ENCODE results near the gene PXT1. TPM values are rescaled to one million over a fixed set of nuclear protein-coding genes. Genes with fewer than 3 reads are reported as not detected.

PXT1 gene
- total and polyA plus RNA-seq, 9 of the 15 experiments (the other 6 are each of a cell fraction or from before 2014, with no cell fraction given): 0.09 to 0.11 (median 0.10) TPM; not detected in 5

GRCh38 chr6:36340618-36341454 lies 101.8 kb downstream of the PXT1 start (continued):
- TF ChIP-seq KAT7 (CRISPR knock-in tag; IDR thresholded peaks at IDR 0.05; ENCODE audit: borderline replicate concordance): peak; percentile 10; the same call in 1 of the 2 replicates
- TF ChIP-seq ZFP1 (CRISPR knock-in tag; IDR thresholded peaks at IDR 0.05): no peak
- TF ChIP-seq CCNT2 (IDR thresholded peaks at IDR 0.05; ENCODE audit: borderline replicate concordance, extremely low read depth, insufficient read length, low read depth, low read length): no peak
- 0 out of 4 replicates have a peak, but pooled peaks of 1 of the 2 experiments have one; percentile 45 for TF ChIP-seq FOXK2 (conservative IDR thresholded peaks at IDR 0.05 in 1 of 2, IDR thresholded peaks at IDR 0.05 in 1 of 2; ENCODE audit: low read depth in 2 of 2)
- TF ChIP-seq ZNF12 (CRISPR knock-in tag; IDR thresholded peaks at IDR 0.05): no peak
- 0 out of 2 replicates have a peak, but pooled peaks have one; percentile 22 for TF ChIP-seq MYNN (IDR thresholded peaks at IDR 0.05)
- no peak for TF ChIP-seq MYNN (CRISPR knock-in tag; IDR thresholded peaks at IDR 0.05)
- TF ChIP-seq MBD1 (CRISPR knock-in tag; IDR thresholded peaks at IDR 0.05): no peak
- peak; percentile 86 to 91 for TF ChIP-seq E2F6 (IDR thresholded peaks at IDR 0.05; ENCODE audit: borderline replicate concordance in 1 of 2, extremely low read depth in 1 of 2, insufficient read depth in 1 of 2, insufficient read length in 1 of 2, low read depth in 1 of 2, low read length in 1 of 2, poor library complexity in 1 of 2, severe bottlenecking in 1 of 2)
- TF ChIP-seq RBFOX2 (IDR thresholded peaks at IDR 0.05; ENCODE audit: low read depth, low read length): 0 out of 2 replicates have a peak, but pooled peaks have one; percentile 19
- TF ChIP-seq ATF7 (IDR thresholded peaks at IDR 0.05): peak; percentile 65
- TF ChIP-seq, protein P1, sequence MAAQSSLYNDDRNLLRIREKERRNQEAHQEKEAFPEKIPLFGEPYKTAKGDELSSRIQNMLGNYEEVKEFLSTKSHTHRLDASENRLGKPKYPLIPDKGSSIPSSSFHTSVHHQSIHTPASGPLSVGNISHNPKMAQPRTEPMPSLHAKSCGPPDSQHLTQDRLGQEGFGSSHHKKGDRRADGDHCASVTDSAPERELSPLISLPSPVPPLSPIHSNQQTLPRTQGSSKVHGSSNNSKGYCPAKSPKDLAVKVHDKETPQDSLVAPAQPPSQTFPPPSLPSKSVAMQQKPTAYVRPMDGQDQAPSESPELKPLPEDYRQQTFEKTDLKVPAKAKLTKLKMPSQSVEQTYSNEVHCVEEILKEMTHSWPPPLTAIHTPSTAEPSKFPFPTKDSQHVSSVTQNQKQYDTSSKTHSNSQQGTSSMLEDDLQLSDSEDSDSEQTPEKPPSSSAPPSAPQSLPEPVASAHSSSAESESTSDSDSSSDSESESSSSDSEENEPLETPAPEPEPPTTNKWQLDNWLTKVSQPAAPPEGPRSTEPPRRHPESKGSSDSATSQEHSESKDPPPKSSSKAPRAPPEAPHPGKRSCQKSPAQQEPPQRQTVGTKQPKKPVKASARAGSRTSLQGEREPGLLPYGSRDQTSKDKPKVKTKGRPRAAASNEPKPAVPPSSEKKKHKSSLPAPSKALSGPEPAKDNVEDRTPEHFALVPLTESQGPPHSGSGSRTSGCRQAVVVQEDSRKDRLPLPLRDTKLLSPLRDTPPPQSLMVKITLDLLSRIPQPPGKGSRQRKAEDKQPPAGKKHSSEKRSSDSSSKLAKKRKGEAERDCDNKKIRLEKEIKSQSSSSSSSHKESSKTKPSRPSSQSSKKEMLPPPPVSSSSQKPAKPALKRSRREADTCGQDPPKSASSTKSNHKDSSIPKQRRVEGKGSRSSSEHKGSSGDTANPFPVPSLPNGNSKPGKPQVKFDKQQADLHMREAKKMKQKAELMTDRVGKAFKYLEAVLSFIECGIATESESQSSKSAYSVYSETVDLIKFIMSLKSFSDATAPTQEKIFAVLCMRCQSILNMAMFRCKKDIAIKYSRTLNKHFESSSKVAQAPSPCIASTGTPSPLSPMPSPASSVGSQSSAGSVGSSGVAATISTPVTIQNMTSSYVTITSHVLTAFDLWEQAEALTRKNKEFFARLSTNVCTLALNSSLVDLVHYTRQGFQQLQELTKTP (IDR thresholded peaks at IDR 0.05; ENCODE audit: low read depth in 1 of 2, partially characterized antibody in 2 of 2): peak; percentile 45 to 59
- TF ChIP-seq JUND (IDR thresholded peaks at IDR 0.05; ENCODE audit: borderline replicate concordance, low read depth, low read length): peak; percentile 31; the same call in 1 of the 2 replicates
- peak; percentile 36; the same call in 1 of the 3 replicates for TF ChIP-seq JUND (tag; IDR thresholded peaks at IDR 0.05; ENCODE audit: borderline replicate concordance, low read depth, low read length)
- TF ChIP-seq BCOR (IDR thresholded peaks at IDR 0.05): peak; percentile 58
- TF ChIP-seq, protein P2, sequence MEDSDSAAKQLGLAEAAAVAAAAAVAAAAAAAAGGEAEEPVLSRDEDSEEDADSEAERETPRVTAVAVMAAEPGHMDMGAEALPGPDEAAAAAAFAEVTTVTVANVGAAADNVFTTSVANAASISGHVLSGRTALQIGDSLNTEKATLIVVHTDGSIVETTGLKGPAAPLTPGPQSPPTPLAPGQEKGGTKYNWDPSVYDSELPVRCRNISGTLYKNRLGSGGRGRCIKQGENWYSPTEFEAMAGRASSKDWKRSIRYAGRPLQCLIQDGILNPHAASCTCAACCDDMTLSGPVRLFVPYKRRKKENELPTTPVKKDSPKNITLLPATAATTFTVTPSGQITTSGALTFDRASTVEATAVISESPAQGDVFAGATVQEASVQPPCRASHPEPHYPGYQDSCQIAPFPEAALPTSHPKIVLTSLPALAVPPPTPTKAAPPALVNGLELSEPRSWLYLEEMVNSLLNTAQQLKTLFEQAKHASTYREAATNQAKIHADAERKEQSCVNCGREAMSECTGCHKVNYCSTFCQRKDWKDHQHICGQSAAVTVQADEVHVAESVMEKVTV (CRISPR knock-in tag; IDR thresholded peaks at IDR 0.05): peak; percentile 73
- 0 out of 2 replicates have a peak, but pooled peaks have one; percentile 28 for TF ChIP-seq GABPA (tag; conservative IDR thresholded peaks at IDR 0.05; ENCODE audit: low read depth)
